HepG2 (cell line): ENCODE results near the gene SPOP. TPM values are rescaled to one million over a fixed set of nuclear protein-coding genes. Genes with fewer than 3 reads are reported as not detected.

Experiments used
- DPF2 ChIP-seq: sonication (generic); formaldehyde crosslinking; IDR thresholded peaks from 2 replicates; pipeline ENCODE4 v1.4.0; 2020; ENCODE audit warnings: mild to moderate bottlenecking, low read depth, missing genetic modification reagents, borderline replicate concordance
- JUN ChIP-seq: sonication (generic); formaldehyde crosslinking; IDR thresholded peaks from 2 replicates; pipeline ENCODE4 v1.4.0; 2020; ENCODE audit warnings: mild to moderate bottlenecking, missing genetic modification reagents
- JUND ChIP-seq: sonication (generic); formaldehyde crosslinking; IDR thresholded peaks from 2 replicates; pipeline ENCODE4 v1.8.0; 2022; ENCODE audit warnings: mild to moderate bottlenecking, missing genetic modification reagents
- NCOA5 ChIP-seq: sonication (generic); formaldehyde crosslinking; IDR thresholded peaks from 2 replicates; pipeline ENCODE4 v1.4.0; 2020; ENCODE audit warnings: missing genetic modification reagents
- NFYC ChIP-seq: IDR thresholded peaks from 2 replicates; pipeline ENCODE4 v1.6.1; 2016; ENCODE audit warnings: missing genetic modification reagents, missing compliant biosample characterization
- RXRB ChIP-seq: IDR thresholded peaks from 2 replicates; pipeline ENCODE4 v1.6.1; 2016; ENCODE audit warnings: borderline replicate concordance, missing genetic modification reagents, missing compliant biosample characterization
- YEATS4 ChIP-seq: sonication (generic); formaldehyde crosslinking; IDR thresholded peaks from 2 replicates; pipeline ENCODE4 v1.4.0; 2020; ENCODE audit warnings: missing genetic modification reagents, borderline replicate concordance
- ZNF496 ChIP-seq: sonication (generic); formaldehyde crosslinking; IDR thresholded peaks from 2 replicates; pipeline ENCODE4 v1.8.1; 2023; ENCODE audit warnings: mild to moderate bottlenecking, moderate library complexity, missing genetic modification reagents; ENCODE audit not compliant: insufficient replicate concordance
- ZNF562 ChIP-seq: sonication (generic); formaldehyde crosslinking; IDR thresholded peaks from 2 replicates; pipeline ENCODE4 v1.8.0; 2022; ENCODE audit warnings: missing genetic modification reagents, borderline replicate concordance
- polyA plus RNA-seq, 8 experiments: library from polyadenylated mRNA; depleted of rRNA in 3 of 8; stranded (reverse) in 7 of 8; unstranded in 1 of 8; fragments of >200 nt; fragmentation: Illumina TruSeq in 4 of 8; extraction: Trizol in 4 of 8; gene quantifications; 2 replicates each; pipeline versions ENCODE4 v1.2.1 to v1.2.3, GENCODE V29; 2011 to 2016; ENCODE audit warnings: low read depth in 4 of 8, missing spikeins in 1 of 8, mixed read lengths in 1 of 8; ENCODE audit not compliant: insufficient read depth in 1 of 8
- total RNA-seq, 5 experiments: library from RNA; depleted of rRNA; stranded (reverse); fragments of >200 nt; fragmentation: Illumina TruSeq; extraction: Trizol; gene quantifications; 2 replicates each; pipeline ENCODE4 v1.2.3, GENCODE V29; 2016; ENCODE audit warnings: low read depth in 1 of 5
- TF ChIP-seq, protein P1 (sequence below): sonication (generic); formaldehyde crosslinking; IDR thresholded peaks from 2 replicates; pipeline ENCODE4 v1.4.0; 2020; ENCODE audit warnings: mild to moderate bottlenecking, missing genetic modification reagents, borderline replicate concordance
- TF ChIP-seq, protein P2 (sequence below): sonication (generic); formaldehyde crosslinking; IDR thresholded peaks from 2 replicates; pipeline ENCODE4 v1.5.1; 2020; ENCODE audit warnings: missing genetic modification reagents, mild to moderate bottlenecking, borderline replicate concordance

The SPOP gene
- total and polyA plus RNA-seq, 2 of the 13 experiments (the other 11 are each of a cell fraction or from before 2014, with no cell fraction given): 52.8 to 60.8 TPM

GRCh38 chr17:49723423-49723822 is 45.5 kb upstream of the SPOP start (continued):
- TF ChIP-seq RXRB (CRISPR knock-in tag) (no peak), YEATS4 (no peak), NCOA5 (CRISPR knock-in tag) (no peak), NFYC (CRISPR knock-in tag) (no peak), JUND (CRISPR knock-in tag) (no peak), ZNF496 (CRISPR knock-in tag) (no peak), JUN (no peak), ZNF562 (CRISPR knock-in tag) (no peak), DPF2 (CRISPR knock-in tag) (no peak)
- TF ChIP-seq, protein P1, sequence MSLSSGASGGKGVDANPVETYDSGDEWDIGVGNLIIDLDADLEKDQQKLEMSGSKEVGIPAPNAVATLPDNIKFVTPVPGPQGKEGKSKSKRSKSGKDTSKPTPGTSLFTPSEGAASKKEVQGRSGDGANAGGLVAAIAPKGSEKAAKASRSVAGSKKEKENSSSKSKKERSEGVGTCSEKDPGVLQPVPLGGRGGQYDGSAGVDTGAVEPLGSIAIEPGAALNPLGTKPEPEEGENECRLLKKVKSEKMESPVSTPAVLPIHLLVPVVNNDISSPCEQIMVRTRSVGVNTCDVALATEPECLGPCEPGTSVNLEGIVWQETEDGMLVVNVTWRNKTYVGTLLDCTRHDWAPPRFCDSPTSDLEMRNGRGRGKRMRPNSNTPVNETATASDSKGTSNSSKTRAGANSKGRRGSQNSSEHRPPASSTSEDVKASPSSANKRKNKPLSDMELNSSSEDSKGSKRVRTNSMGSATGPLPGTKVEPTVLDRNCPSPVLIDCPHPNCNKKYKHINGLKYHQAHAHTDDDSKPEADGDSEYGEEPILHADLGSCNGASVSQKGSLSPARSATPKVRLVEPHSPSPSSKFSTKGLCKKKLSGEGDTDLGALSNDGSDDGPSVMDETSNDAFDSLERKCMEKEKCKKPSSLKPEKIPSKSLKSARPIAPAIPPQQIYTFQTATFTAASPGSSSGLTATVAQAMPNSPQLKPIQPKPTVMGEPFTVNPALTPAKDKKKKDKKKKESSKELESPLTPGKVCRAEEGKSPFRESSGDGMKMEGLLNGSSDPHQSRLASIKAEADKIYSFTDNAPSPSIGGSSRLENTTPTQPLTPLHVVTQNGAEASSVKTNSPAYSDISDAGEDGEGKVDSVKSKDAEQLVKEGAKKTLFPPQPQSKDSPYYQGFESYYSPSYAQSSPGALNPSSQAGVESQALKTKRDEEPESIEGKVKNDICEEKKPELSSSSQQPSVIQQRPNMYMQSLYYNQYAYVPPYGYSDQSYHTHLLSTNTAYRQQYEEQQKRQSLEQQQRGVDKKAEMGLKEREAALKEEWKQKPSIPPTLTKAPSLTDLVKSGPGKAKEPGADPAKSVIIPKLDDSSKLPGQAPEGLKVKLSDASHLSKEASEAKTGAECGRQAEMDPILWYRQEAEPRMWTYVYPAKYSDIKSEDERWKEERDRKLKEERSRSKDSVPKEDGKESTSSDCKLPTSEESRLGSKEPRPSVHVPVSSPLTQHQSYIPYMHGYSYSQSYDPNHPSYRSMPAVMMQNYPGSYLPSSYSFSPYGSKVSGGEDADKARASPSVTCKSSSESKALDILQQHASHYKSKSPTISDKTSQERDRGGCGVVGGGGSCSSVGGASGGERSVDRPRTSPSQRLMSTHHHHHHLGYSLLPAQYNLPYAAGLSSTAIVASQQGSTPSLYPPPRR (CRISPR knock-in tag): no peak
- TF ChIP-seq, protein P2, sequence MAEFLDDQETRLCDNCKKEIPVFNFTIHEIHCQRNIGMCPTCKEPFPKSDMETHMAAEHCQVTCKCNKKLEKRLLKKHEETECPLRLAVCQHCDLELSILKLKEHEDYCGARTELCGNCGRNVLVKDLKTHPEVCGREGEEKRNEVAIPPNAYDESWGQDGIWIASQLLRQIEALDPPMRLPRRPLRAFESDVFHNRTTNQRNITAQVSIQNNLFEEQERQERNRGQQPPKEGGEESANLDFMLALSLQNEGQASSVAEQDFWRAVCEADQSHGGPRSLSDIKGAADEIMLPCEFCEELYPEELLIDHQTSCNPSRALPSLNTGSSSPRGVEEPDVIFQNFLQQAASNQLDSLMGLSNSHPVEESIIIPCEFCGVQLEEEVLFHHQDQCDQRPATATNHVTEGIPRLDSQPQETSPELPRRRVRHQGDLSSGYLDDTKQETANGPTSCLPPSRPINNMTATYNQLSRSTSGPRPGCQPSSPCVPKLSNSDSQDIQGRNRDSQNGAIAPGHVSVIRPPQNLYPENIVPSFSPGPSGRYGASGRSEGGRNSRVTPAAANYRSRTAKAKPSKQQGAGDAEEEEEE (CRISPR knock-in tag): no peak
